MM.1S (cell line): Measurements from ENCODE around the gene ANTKMT.

Experiments
- EZH2 ChIP-seq: fragments of 300-600 bp; sonication (generic); optimal IDR thresholded peaks from 2 replicates; pipeline ENCODE3; 2017; ENCODE audit warnings: low read depth, mild to moderate bottlenecking, antibody characterized with exemption, low read length, mixed read lengths
- EZH2phosphoT487 ChIP-seq: fragments of 300-600 bp; sonication (generic); IDR thresholded peaks from 2 replicates; pipeline ENCODE4 v1.6.1; 2018; ENCODE audit warnings: antibody characterized with exemption, low read length
- TF ChIP-seq, protein P1 (sequence below): fragments of 300-600 bp; sonication (generic); IDR thresholded peaks from 2 replicates; pipeline ENCODE4 v1.5.1; 2016; ENCODE audit warnings: antibody characterized with exemption, low read length, mixed read lengths

- TF ChIP-seq, protein P1, sequence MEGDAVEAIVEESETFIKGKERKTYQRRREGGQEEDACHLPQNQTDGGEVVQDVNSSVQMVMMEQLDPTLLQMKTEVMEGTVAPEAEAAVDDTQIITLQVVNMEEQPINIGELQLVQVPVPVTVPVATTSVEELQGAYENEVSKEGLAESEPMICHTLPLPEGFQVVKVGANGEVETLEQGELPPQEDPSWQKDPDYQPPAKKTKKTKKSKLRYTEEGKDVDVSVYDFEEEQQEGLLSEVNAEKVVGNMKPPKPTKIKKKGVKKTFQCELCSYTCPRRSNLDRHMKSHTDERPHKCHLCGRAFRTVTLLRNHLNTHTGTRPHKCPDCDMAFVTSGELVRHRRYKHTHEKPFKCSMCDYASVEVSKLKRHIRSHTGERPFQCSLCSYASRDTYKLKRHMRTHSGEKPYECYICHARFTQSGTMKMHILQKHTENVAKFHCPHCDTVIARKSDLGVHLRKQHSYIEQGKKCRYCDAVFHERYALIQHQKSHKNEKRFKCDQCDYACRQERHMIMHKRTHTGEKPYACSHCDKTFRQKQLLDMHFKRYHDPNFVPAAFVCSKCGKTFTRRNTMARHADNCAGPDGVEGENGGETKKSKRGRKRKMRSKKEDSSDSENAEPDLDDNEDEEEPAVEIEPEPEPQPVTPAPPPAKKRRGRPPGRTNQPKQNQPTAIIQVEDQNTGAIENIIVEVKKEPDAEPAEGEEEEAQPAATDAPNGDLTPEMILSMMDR, result no peak
- TF ChIP-seq EZH2, result no peak
- no peak for TF ChIP-seq EZH2phosphoT487
These were observed 2.1 kb downstream of the ANTKMT start for GRCh38 chr16:722835-723633.
